CD4-positive, CD25-positive, alpha-beta regulatory T cell (primary cell): ENCODE results near the gene CEP112. TPM values are rescaled to one million over a fixed set of nuclear protein-coding genes. Genes with fewer than 3 reads are reported as not detected.

Source experiments
- ATAC-seq, 2 donors: fragments of 150-1000 bp; cut with Tn5 transposase; one replicate each; pipeline ENCODE4 v1.10.0; 2021; ENCODE audit warnings: low read depth in 2 of 2, moderate number of reproducible peaks in 2 of 2, moderate library complexity in 1 of 2
- DNase-seq, 3 donors: peaks; one replicate each; pipeline versions ENCODE4 v3.0.0 to v3.0.0-alpha.2; 2012 to 2022; ENCODE audit warnings: mixed read lengths in 1 of 3
- H3K27ac ChIP-seq: one replicate; pipeline ENCODE4 v1.7.0; 2013; ENCODE audit warnings: mild to moderate bottlenecking, low read length; ENCODE audit not compliant: insufficient read depth, poor library complexity, severe bottlenecking
- H3K27me3 ChIP-seq: one replicate; pipeline ENCODE4 v1.7.0; 2013; ENCODE audit warnings: low read length; ENCODE audit not compliant: control insufficient read depth, insufficient read depth
- H3K36me3 ChIP-seq: one replicate; pipeline ENCODE4 v1.7.0; 2013; ENCODE audit warnings: mild to moderate bottlenecking, low read length, moderate library complexity; ENCODE audit not compliant: control insufficient read depth, insufficient read depth
- H3K4me1 ChIP-seq: 2 replicates; pipeline ENCODE4 v1.7.0; 2013; ENCODE audit warnings: mild to moderate bottlenecking, low read length; ENCODE audit not compliant: insufficient read depth, control insufficient read depth, poor library complexity, severe bottlenecking
- H3K4me3 ChIP-seq: one replicate; pipeline ENCODE4 v1.7.0; 2013; ENCODE audit warnings: low read depth, mild to moderate bottlenecking, low read length, moderate library complexity
- H3K9me3 ChIP-seq, 2 experiments: 1 replicate in 1 of 2; 2 replicates in 1 of 2; pipeline ENCODE4 v1.7.0; 2013; ENCODE audit warnings: low read length in 2 of 2, mild to moderate bottlenecking in 1 of 2, moderate library complexity in 1 of 2; ENCODE audit not compliant: control insufficient read depth in 2 of 2
- H3K27ac Mint-ChIP-seq, 3 donors: one replicate each; pipeline ENCODE4 v1.8.0; 2020 to 2022; ENCODE audit warnings: mild to moderate bottlenecking in 3 of 3, mixed read lengths in 3 of 3, moderate library complexity in 2 of 3
- H3K27me3 Mint-ChIP-seq: one replicate; pipeline ENCODE4 v1.8.0; 2022; ENCODE audit warnings: mild to moderate bottlenecking, mixed read lengths
- H3K36me3 Mint-ChIP-seq: one replicate; pipeline ENCODE4 v1.8.0; 2020; ENCODE audit warnings: mixed read lengths
- H3K4me1 Mint-ChIP-seq, 4 donors: one replicate each; pipeline ENCODE4 v1.8.0; 2020 to 2022; ENCODE audit warnings: mixed read lengths in 4 of 4, mild to moderate bottlenecking in 1 of 4
- H3K4me3 Mint-ChIP-seq, 4 donors: one replicate each; pipeline ENCODE4 v1.8.0; 2020 to 2022; ENCODE audit warnings: mild to moderate bottlenecking in 4 of 4, mixed read lengths in 4 of 4, moderate library complexity in 3 of 4
- H3K9me3 Mint-ChIP-seq, 7 donors: one replicate each; pipeline ENCODE4 v1.8.0; 2020 to 2022; ENCODE audit warnings: mixed read lengths in 7 of 7, mild to moderate bottlenecking in 3 of 7, moderate library complexity in 2 of 7
- polyA plus RNA-seq, 4 donors: library from polyadenylated mRNA; unstranded; fragments of 300-500 nt; fragmentation: Illumina TruSeq; gene quantifications; one replicate each; pipeline ENCODE4 v1.2.3, GENCODE V29; 2021
- total RNA-seq: library from RNA; stranded (reverse); gene quantifications from one replicate; pipeline ENCODE4 v1.2.3, GENCODE V29; 2022

CEP112 gene
- total and polyA plus RNA-seq, 5 donors from 2014 or later: 0.15 to 2.3 (median 0.54) TPM; not detected in 1

DNA sequence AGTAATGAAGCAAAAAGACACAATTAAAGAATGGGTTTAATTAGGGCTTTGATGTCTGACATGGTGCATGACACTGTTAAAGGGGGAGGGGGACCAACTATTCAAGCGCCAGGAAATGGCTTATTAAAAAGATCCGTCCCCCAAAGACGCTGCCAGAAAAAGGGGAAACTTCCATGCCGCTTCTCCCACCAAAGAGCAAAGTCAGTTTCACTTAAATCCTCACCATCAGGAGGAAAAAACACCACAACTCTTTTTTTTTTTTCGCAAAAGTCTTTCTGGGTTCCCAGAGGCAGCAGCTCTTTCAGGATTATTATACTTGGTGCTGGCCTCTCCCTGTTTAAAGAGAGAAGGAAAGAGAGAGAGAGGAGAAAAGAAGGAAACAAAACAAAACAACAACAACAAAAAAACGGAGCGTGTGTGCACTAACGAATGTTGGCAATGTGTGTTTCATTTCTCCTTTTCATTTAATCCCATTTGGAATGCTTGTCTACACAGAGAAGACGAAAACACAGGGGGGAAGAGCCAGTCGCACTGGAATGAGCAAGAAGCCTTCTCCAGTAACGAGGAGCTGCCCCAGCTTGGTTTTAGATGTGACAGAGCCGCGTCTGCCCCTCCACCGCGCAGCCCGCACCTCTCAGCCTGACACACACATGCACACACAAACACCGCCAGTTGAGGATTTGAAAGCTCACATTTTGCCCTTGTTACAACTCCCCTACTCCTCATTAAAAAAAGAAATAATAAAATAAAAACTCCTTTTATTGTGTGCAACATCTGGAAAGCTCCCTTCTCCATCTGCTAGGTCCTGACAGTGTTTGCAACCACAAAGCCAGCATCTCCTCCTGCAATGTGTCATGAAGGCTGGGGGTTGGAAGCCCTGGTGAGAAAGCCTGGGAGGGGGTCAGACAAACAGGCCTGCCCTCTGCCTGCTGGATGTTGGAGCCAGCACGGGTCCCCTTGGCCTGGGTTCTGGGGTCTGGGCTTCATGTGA, 597.8 kb downstream of the CEP112 start:
- ATAC-seq (no peak), DNase-seq (no peak)
- Histone ChIP-seq H3K27me3 (no peaks in the 10 kb centered on the region), H3K27ac (no peak overlapping the region), H3K36me3 (no peaks in the 10 kb centered on the region), H3K9me3 (no peaks in the 10 kb centered on the region), H3K4me1 (peaks cover 14% of the 10 kb centered on the region), H3K4me3 (peak overlapping the region; percentile 34)
- H3K9me3 Mint-ChIP-seq: no peaks in the 10 kb centered on the region
- peaks cover 6% of the 10 kb centered on the region for H3K27me3 Mint-ChIP-seq
- no peaks in the 10 kb centered on the region for H3K36me3 Mint-ChIP-seq
- peaks cover 0 to 29% (median 1%) of the 10 kb centered on the region in 4 donors for H3K4me1 Mint-ChIP-seq
- peak overlapping the region in 3 of 4 donors; percentile 58 to 72 (median 67) for H3K4me3 Mint-ChIP-seq
- peak overlapping the region in 1 of 3 donors; percentile 9 for H3K27ac Mint-ChIP-seq

DNA sequence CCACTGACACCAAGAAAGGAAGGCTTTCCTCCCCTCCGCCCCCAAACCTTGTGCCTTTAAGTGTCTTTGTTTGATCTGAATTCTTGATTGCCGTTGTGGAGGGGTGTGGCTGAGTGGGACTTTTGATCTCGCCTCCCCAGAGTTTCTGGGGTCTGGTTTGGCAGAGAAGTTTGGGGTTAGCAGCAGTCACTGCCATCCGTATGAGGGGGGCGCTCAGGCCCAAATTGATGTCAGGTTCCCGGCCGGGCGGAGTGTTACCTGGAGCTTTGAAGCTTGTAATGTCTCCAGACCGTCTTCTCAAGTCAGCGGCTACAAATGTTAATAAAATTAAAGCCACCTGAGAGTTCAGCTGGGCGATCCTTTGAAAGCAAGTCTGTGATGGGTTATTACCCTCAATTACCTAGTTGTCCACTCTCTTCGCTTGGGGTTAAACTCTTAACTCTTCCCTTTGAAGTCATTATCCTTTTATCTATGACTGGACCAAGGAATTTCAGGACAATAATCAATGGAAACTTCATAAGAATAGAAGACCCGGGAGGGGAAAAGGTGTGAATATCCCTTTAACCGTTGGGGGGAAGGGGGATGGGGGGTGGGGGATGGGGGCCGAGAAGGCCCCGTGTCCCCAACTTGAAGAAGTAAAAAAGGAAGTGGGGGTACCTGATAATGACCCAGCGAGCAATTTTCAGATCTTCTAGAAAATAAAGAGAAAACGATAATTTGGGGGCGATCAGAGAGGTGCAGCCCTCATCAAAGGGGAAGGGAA, 598.7 kb downstream of the CEP112 start:
- peak overlapping the region in 3 of 4 donors; percentile 58 to 72 (median 67) for H3K4me3 Mint-ChIP-seq
- ATAC-seq (no peak), DNase-seq (no peak)
- no peaks in the 10 kb centered on the region for H3K36me3 Mint-ChIP-seq
- H3K27ac Mint-ChIP-seq: no peak overlapping the region
- Histone ChIP-seq H3K36me3 (no peaks in the 10 kb centered on the region), H3K9me3 (no peaks in the 10 kb centered on the region), H3K4me1 (peaks cover 14% of the 10 kb centered on the region), H3K27ac (no peak overlapping the region), H3K27me3 (no peaks in the 10 kb centered on the region), H3K4me3 (peak overlapping the region; percentile 34)
- H3K4me1 Mint-ChIP-seq: peaks cover 0 to 38% (median 3%) of the 10 kb centered on the region in 4 donors
- peaks cover 6% of the 10 kb centered on the region for H3K27me3 Mint-ChIP-seq
- no peaks in the 10 kb centered on the region for H3K9me3 Mint-ChIP-seq

DNA sequence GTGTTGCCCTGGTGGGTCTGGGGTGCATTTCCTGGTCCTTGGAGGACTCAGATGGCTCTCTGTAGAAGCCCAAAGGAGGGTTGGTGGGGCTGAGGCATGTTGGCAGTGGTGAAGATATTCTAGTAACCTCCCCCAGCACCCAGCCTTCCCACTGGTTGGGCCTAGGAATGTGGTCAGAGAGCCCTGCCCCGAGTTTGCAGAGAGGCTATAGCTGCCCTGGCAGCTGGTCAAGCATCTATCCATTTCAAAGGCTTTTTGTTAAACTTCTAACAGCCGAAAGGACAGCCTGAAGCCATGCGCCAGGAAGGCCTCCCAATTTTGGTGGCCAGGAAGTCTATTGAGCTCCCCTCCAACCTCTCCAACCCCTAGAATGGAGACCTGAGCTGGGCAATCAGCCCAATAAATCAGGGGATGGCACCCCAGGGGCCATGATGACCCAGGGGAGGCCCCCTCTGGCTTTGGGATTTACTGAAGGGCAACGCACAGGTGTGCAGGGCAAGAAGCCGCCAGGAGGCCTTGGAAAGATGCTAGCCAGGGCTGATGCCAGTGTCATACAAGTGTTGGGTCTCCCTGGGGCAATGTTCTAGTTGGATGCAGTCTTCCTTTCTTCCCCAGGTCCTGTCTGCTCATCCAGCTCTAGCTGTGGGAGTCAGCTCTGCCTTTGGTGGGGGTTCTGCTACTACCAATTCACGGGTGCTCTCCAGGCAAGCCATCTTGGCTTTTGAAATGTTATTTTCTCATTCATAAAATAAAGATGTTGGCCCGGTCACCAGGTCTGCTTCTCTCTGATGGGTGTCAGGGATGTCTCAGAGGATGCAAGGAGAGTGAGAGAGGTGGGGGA, 599.6 kb downstream of the CEP112 start:
- Histone ChIP-seq H3K4me1 (peaks cover 15% of the 10 kb centered on the region), H3K36me3 (no peaks in the 10 kb centered on the region), H3K27ac (no peak overlapping the region), H3K27me3 (no peaks in the 10 kb centered on the region), H3K9me3 (no peaks in the 10 kb centered on the region), H3K4me3 (no peak overlapping the region)
- ATAC-seq: no peak
- H3K9me3 Mint-ChIP-seq: no peaks in the 10 kb centered on the region
- H3K27me3 Mint-ChIP-seq: peaks cover 6% of the 10 kb centered on the region
- no peak for DNase-seq
- H3K36me3 Mint-ChIP-seq: no peaks in the 10 kb centered on the region
- peaks cover 0 to 48% (median 4%) of the 10 kb centered on the region in 4 donors for H3K4me1 Mint-ChIP-seq
- H3K4me3 Mint-ChIP-seq: no peak overlapping the region
- no peak overlapping the region for H3K27ac Mint-ChIP-seq

DNA sequence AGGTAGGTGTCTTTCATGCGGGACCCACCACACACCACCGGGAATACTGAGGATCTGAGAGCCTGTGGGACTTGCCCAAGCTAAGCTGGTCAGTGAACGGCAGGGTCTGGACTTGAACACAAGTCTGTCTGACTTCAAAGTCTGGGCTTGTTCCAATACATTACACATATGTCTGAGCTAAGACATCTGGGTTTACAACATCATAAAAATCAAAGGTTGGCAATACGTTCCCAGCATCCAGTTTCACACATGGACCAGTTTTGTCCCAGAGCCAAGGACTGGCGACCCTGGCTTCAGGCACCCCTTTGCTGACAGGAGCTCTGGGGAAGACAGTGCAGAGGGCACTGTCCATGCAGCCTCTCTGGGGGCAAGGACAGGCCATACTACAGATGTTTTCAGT, 602.6 kb downstream of the CEP112 start:
- Histone ChIP-seq H3K9me3 (no peaks in the 10 kb centered on the region), H3K4me1 (peaks cover 21% of the 10 kb centered on the region), H3K36me3 (no peaks in the 10 kb centered on the region), H3K27ac (no peak overlapping the region), H3K4me3 (no peak overlapping the region), H3K27me3 (no peaks in the 10 kb centered on the region)
- DNase-seq (no peak), ATAC-seq (no peak)
- Mint-ChIP-seq H3K27me3 (no peaks in the 10 kb centered on the region), H3K4me3 (no peak overlapping the region), H3K36me3 (no peaks in the 10 kb centered on the region), H3K9me3 (no peaks in the 10 kb centered on the region), H3K4me1 (peaks cover 4 to 63% (median 20%) of the 10 kb centered on the region in 4 donors), H3K27ac (no peak overlapping the region)

DNA sequence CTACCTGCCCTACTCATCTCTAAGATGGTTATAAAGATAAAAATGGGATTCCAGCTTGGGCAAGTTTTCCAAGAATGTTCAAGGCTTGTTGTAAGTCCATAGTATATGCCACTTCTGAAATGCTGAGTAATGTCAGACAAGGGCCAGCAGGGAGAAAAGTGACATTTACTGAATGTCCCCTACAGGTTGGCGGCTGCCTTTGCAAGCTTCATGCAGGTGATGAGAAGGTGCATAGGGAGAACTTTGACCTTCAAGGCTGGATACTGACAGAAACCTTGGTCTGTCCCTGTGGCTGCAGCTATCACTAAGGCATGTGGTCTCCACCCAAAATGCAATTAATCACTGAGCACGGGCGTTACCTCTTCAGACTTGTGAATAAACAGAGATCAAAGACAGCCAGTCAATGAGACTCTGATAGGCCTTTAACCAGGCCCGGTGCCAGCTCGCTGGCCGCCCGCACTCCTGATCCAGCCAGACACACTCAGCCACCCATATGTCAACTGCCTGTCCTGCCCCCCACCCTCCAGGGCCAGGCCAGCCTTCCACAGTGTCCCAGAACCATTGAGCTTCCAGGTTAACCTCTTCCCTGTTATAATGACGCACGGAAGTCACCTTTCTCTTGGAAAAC, 603.6 kb downstream of the CEP112 start:
- no peaks in the 10 kb centered on the region for H3K27me3 Mint-ChIP-seq
- Histone ChIP-seq H3K27me3 (no peaks in the 10 kb centered on the region), H3K9me3 (no peaks in the 10 kb centered on the region), H3K36me3 (no peaks in the 10 kb centered on the region), H3K4me1 (peaks cover 16% of the 10 kb centered on the region), H3K27ac (no peak overlapping the region), H3K4me3 (no peak overlapping the region)
- H3K4me1 Mint-ChIP-seq: peaks cover 6 to 59% (median 20%) of the 10 kb centered on the region in 4 donors
- H3K4me3 Mint-ChIP-seq: peak overlapping the region in 2 of 4 donors; percentile 6 to 31
- no peaks in the 10 kb centered on the region for H3K36me3 Mint-ChIP-seq
- no peak overlapping the region for H3K27ac Mint-ChIP-seq
- peak in 1 of 2 donors; percentile 17 for ATAC-seq
- peak in 1 of 3 donors; percentile 24 for DNase-seq
- no peaks in the 10 kb centered on the region for H3K9me3 Mint-ChIP-seq

DNA sequence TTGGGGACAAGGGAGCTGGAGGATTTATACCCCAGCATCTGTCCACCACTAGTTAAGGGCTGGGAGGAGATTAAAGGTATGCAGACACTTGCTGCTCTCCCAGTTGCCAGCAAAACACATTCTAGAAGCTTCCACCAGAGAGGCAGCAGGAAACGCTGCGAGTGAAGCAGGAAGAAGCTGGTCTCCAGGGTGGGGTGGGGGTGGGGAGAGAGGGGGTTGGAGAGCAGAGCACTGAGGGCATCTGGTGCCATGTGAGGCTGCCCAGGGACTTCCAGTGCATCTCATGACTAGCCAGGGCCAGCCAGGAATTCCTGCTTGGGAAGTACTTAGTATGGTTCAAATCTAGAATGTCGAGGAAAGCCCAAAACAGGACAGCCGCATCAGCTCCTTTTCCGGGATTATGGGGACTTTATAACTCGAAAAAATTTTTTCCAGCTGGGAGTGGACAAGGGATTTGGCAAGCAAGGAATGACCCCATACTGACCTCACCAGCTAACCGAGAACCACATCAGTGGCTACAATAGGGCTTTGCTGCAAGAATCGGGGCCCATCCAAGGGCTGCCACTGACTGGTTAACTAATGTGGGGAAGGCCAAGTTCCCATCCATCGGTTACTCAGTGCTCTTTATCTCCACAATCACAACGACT, 604.3 kb downstream of the CEP112 start:
- Histone ChIP-seq H3K9me3 (no peaks in the 10 kb centered on the region), H3K27ac (no peak overlapping the region), H3K36me3 (no peaks in the 10 kb centered on the region), H3K4me1 (peaks cover 11% of the 10 kb centered on the region), H3K27me3 (no peaks in the 10 kb centered on the region), H3K4me3 (no peak overlapping the region)
- peak in 1 of 3 donors; percentile 10 for DNase-seq
- no peaks in the 10 kb centered on the region for H3K9me3 Mint-ChIP-seq
- H3K4me1 Mint-ChIP-seq: peaks cover 6 to 53% (median 20%) of the 10 kb centered on the region in 4 donors
- H3K4me3 Mint-ChIP-seq: peak overlapping the region in 1 of 4 donors; percentile 31
- ATAC-seq: no peak
- H3K27ac Mint-ChIP-seq: peak overlapping the region in 2 of 3 donors; percentile 47 to 87
- no peaks in the 10 kb centered on the region for H3K27me3 Mint-ChIP-seq
- H3K36me3 Mint-ChIP-seq: no peaks in the 10 kb centered on the region
